Endodermal cell (in vitro differentiated cells): ENCODE data around the gene LCN15. TPM values are rescaled to one million over a fixed set of nuclear protein-coding genes. Genes with fewer than 3 reads are reported as not detected.

Source experiments
- DNase-seq: peaks from one replicate; pipeline ENCODE4 v3.0.0-alpha.2; 2017
- H3K27ac ChIP-seq: 2 replicates; pipeline ENCODE4 v1.5.1; 2013; ENCODE audit warnings: mild to moderate bottlenecking, low read depth, low read length, moderate library complexity
- H3K27me3 ChIP-seq: 2 replicates; pipeline ENCODE4 v1.6.1; 2013; ENCODE audit warnings: mild to moderate bottlenecking, low read length, moderate library complexity; ENCODE audit not compliant: insufficient read depth, control insufficient read depth, poor library complexity, severe bottlenecking
- H3K36me3 ChIP-seq: 2 replicates; pipeline ENCODE4 v1.7.0; 2013; ENCODE audit warnings: mild to moderate bottlenecking, low read length, moderate library complexity; ENCODE audit not compliant: control insufficient read depth, insufficient read depth
- H3K4me1 ChIP-seq: one replicate; pipeline ENCODE4 v1.7.0; 2013; ENCODE audit warnings: low read length; ENCODE audit not compliant: control insufficient read depth, insufficient read depth
- H3K4me3 ChIP-seq: 2 replicates; pipeline ENCODE4 v1.5.1; 2013; ENCODE audit warnings: mild to moderate bottlenecking, low read length, moderate library complexity
- H3K9ac ChIP-seq: 2 replicates; pipeline ENCODE4 v1.6.1; 2013; ENCODE audit warnings: mild to moderate bottlenecking, low read length, moderate library complexity; ENCODE audit not compliant: poor library complexity, severe bottlenecking; ENCODE audit errors: extremely low read depth
- H3K9me3 ChIP-seq: 2 replicates; pipeline ENCODE4 v1.6.1; 2013; ENCODE audit warnings: mild to moderate bottlenecking, low read length, moderate library complexity; ENCODE audit not compliant: control insufficient read depth
- H3K27ac Mint-ChIP-seq: 2 replicates; pipeline ENCODE4 v1.8.0; 2020; ENCODE audit warnings: mixed read lengths
- H3K27me3 Mint-ChIP-seq: 2 replicates; pipeline ENCODE4 v1.8.0; 2021; ENCODE audit warnings: mild to moderate bottlenecking, mixed read lengths; ENCODE audit not compliant: insufficient read depth
- H3K36me3 Mint-ChIP-seq: 2 replicates; pipeline ENCODE4 v1.8.0; 2020; ENCODE audit warnings: low read depth, mixed read lengths
- H3K4me1 Mint-ChIP-seq: 2 replicates; pipeline ENCODE4 v1.8.0; 2020; ENCODE audit warnings: mixed read lengths
- H3K4me3 Mint-ChIP-seq: 2 replicates; pipeline ENCODE4 v1.8.0; 2020; ENCODE audit warnings: mild to moderate bottlenecking, moderate library complexity, mixed read lengths
- H3K9me3 Mint-ChIP-seq: 2 replicates; pipeline ENCODE4 v1.8.0; 2020; ENCODE audit warnings: mild to moderate bottlenecking, mixed read lengths
- CTCF ChIP-seq: fragments of 200-600 bp; sonication (generic); conservative IDR thresholded peaks from 2 replicates; pipeline ENCODE4 v1.5.0; 2021; ENCODE audit warnings: antibody characterized with exemption, mild to moderate bottlenecking
- WGBS, 2 experiments: methylation state at CpG; one replicate each; pipeline versions ENCODE4 v1.1.5 to v1.1.7; 2013; ENCODE audit warnings: missing lambda C conversion rate in 2 of 2, mixed read lengths in 1 of 2; ENCODE audit not compliant: insufficient coverage in 1 of 2, insufficient read length in 1 of 2; 5-methylcytosine and 5-hydroxymethylcytosine counted together
- total RNA-seq, 2 donors: library from RNA; stranded (reverse); fragmentation: NEBNext Ultra II Directional in 1 of 2; extraction: Animal tissue kit (Norgen Biotek cat#: 25700) in 1 of 2; gene quantifications; 2 replicates in 1 of 2; 3 replicates in 1 of 2; pipeline ENCODE4 v1.2.1, GENCODE V29; 2021

The LCN15 gene
- total RNA-seq, 2 donors from 2014 or later = 0.51 to 1.2 TPM

GRCh38 chr9:136807281-136808074, 43.2 kb upstream of the LCN15 start, which contains the start of gene RABL6:
Gene RABL6 (plus strand): TSS chr9:136807948. CDS start chr9:136808197, 249 bp downstream.
- H3K36me3 Mint-ChIP-seq = peaks cover 49% of the 10 kb centered on the region
- no peak for TF ChIP-seq CTCF
- peak within 1 kb of the TSS; percentile 87 for H3K27ac Mint-ChIP-seq
- Histone ChIP-seq H3K9ac (peak within 1 kb of the TSS; percentile 74), H3K9me3 (no peaks in the 10 kb centered on the region), H3K4me3 (peak within 1 kb of the TSS; percentile 92), H3K27me3 (no peaks in the 10 kb centered on the region), H3K36me3 (peaks cover 40% of the 10 kb centered on the region), H3K4me1 (peaks cover 5% of the 10 kb centered on the region), H3K27ac (no peak within 1 kb of the TSS)
- 2% methylated on average over 52 to 96 of the region's 96 CpGs for WGBS, 2 experiments
- H3K27me3 Mint-ChIP-seq = peaks cover 13% of the 10 kb centered on the region
- H3K9me3 Mint-ChIP-seq = no peaks in the 10 kb centered on the region
- DNase-seq = peak; percentile 86
- peaks cover 20% of the 10 kb centered on the region for H3K4me1 Mint-ChIP-seq
- H3K4me3 Mint-ChIP-seq = peak within 1 kb of the TSS; percentile 70

GRCh38 chr9:136806631-136807201, 42.4 kb upstream of the LCN15 start:
- Mint-ChIP-seq H3K27ac (peak overlapping the region; percentile 39), H3K4me1 (peaks cover 20% of the 10 kb centered on the region), H3K27me3 (peaks cover 19% of the 10 kb centered on the region), H3K36me3 (peaks cover 48% of the 10 kb centered on the region), H3K4me3 (peak overlapping the region; percentile 70), H3K9me3 (no peaks in the 10 kb centered on the region)
- 87 to 92% methylated on average over 21 to 25 of the region's 25 CpGs for WGBS, 2 experiments
- Histone ChIP-seq H3K27me3 (no peaks in the 10 kb centered on the region), H3K9ac (peak overlapping the region; percentile 41), H3K4me1 (peaks cover 5% of the 10 kb centered on the region), H3K9me3 (no peaks in the 10 kb centered on the region), H3K36me3 (peaks cover 32% of the 10 kb centered on the region), H3K27ac (no peak overlapping the region), H3K4me3 (peak overlapping the region; percentile 84)
- no peak for DNase-seq
- no peak for TF ChIP-seq CTCF

DNA sequence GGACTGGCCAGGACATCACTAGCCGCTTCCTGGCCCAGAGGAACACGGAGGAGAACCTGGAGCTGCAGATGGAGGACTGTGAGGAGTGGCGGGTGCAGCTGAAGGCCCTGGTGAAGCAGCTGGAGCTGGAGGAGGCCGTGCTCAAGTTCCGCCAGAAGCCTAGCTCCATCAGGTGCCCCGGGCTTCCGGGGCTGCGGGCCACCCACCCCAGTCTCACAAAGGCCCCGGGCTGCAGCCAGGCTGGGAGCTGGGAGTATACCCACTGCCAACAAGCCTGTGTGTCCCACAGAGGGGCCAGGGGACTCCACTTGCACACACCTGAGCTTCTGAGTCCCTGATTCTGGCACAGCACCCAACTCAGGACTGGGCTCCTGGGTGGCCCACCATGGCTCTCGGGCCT, 41.7 kb upstream of the LCN15 start:
- no peaks in the 10 kb centered on the region for H3K9me3 ChIP-seq
- peaks cover 26% of the 10 kb centered on the region for H3K36me3 ChIP-seq
- H3K4me3 ChIP-seq = no peak overlapping the region
- peaks cover 19% of the 10 kb centered on the region for H3K27me3 Mint-ChIP-seq
- 94 to 100% methylated on average over 4 to 10 of the region's 10 CpGs for WGBS, 2 experiments
- H3K27ac ChIP-seq = no peak overlapping the region
- H3K27ac Mint-ChIP-seq = no peak overlapping the region
- no peaks in the 10 kb centered on the region for H3K9me3 Mint-ChIP-seq
- peaks cover 43% of the 10 kb centered on the region for H3K36me3 Mint-ChIP-seq
- H3K27me3 ChIP-seq = no peaks in the 10 kb centered on the region
- no peak for TF ChIP-seq CTCF
- H3K4me1 Mint-ChIP-seq = peaks cover 20% of the 10 kb centered on the region
- H3K4me1 ChIP-seq = peaks cover 5% of the 10 kb centered on the region
- peak overlapping the region; percentile 70 for H3K4me3 Mint-ChIP-seq
- H3K9ac ChIP-seq = no peak overlapping the region
- DNase-seq = no peak
